ENCODE measurements around the gene CUEDC1.

DNA sequence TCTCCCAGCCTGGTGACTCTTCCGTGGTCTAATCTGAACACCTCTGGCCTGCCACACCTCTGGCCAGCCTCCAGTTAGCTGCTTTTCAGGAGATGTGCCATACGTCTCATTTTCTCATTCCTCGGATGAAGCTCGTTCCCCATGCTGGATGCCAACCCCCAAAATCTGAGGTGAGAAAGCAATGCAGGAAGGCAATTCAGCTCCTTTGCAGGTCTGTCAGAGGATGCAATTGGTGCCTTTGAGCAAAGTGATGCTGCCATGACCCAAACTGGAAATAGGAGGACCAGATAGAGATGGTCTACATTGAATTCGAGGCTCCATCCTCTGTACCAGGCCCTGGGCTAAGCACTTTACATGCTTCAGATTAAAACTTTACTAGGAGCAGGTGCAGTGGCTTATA is 11.0 kb upstream of the CUEDC1 start:
- TF ChIP-seq, protein P1, sequence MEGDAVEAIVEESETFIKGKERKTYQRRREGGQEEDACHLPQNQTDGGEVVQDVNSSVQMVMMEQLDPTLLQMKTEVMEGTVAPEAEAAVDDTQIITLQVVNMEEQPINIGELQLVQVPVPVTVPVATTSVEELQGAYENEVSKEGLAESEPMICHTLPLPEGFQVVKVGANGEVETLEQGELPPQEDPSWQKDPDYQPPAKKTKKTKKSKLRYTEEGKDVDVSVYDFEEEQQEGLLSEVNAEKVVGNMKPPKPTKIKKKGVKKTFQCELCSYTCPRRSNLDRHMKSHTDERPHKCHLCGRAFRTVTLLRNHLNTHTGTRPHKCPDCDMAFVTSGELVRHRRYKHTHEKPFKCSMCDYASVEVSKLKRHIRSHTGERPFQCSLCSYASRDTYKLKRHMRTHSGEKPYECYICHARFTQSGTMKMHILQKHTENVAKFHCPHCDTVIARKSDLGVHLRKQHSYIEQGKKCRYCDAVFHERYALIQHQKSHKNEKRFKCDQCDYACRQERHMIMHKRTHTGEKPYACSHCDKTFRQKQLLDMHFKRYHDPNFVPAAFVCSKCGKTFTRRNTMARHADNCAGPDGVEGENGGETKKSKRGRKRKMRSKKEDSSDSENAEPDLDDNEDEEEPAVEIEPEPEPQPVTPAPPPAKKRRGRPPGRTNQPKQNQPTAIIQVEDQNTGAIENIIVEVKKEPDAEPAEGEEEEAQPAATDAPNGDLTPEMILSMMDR (conservative IDR thresholded peaks at IDR 0.05) = no peak
- TF ChIP-seq EZH2 (IDR thresholded peaks at IDR 0.05; ENCODE audit: low read depth) = no peak

All from PC-9 (cell line).